Measurements from ENCODE around the gene IFFO2.
A peak's percentile ranks its signal among the peaks of the same experiment; 100 is the strongest.
"Not testable (repeated sequence)": the region's sequence is repeated elsewhere in the genome, so short reads cannot be mapped to it uniquely, and the experiment has no call there.

Gene IFFO2

DNA sequence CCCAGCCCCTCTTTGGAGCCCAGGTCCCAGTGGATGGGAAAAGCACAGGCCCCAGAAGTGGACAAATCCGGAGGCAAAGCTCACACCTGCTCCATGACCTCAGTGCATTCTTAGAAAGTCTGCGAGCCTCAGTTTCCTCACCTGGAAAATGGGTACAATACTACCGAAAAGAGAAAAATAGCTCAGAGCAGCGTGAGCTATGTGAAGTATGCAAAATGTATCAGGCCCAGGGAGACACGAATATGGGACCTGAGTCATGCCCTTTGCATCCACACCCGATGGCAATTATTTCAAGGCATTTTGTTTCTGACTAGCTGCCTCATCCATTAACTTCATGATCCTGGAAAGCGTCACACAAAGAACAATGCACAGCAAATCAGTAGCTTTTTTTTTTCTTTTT lies 63.4 kb downstream of the IFFO2 start:
- no peak for DNase-seq (ENCODE audit: low spot score)

DNA sequence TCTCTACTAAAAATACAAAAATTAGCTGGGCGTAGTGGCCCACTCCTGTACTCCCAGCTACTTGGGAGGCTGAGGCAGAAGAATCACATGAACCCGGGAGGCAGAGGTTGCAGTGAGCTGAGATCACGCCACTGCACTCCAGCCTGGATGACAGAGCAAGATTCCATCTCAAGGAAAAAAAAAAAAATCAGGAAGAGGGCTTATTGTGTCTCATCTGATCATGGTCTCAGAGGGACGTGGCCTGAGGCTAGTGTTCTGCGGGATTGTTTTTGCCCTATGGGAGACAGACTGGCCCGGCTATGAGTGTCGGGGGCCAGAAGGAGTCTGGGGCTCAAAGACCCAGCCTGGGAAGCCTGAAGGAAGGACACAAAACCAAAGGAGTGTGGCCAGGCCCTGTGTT lies 64.6 kb downstream of the IFFO2 start:
- DNase-seq (ENCODE audit: low spot score): not testable (repeated sequence)

DNA sequence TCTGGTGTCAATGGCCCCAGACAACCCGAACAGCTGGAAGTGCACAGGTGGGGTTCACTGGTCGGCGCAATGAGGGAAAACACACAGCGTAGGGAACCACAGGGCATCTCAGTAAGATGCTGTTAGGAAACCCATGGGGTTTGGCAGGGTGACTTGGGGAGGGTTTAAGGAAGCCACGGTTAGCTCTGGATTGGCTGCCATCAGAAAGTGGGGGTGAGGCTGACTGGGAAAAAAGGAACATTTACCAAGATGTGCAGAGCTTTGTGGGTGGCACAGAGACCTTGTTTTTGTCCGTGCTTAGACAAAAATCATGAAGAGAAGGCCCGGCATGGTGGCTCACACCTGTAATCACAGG lies 65.1 kb downstream of the IFFO2 start:
- DNase-seq (ENCODE audit: low spot score): no peak

DNA sequence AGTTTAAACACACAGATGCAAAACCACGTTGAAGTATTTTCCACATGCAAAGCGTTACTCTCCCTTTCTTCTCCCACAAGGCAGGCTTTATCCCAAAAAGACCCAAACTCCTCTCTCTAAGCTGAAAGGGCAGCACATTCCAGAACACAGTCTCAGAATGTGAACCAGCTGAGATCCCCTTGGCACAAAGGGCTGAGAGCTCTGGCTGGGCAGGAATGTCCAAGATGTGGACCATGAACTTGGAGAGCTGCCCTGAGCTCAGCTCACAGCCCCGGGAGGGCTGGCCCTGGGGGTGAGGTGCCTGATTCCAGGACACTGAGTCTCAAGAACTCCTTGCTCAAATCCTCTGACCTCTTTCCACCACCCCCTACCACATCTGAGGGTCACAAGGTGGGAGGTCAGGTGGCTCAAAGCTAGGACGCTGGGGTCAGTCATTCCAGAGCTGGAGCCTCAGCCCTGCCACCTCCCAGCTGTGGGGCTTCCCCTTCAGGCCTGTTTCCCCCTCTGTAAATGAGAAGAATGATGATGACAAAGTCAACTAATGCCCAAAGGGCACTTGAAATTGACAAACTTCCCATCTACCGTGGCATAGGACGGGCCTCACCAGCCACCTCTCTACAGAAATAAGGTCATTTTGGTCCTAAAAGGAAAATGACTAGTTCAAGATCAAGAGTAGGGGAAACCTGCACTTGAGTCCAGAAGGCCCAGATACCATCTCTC lies 65.6 kb downstream of the IFFO2 start:
- DNase-seq (ENCODE audit: low spot score): no peak

DNA sequence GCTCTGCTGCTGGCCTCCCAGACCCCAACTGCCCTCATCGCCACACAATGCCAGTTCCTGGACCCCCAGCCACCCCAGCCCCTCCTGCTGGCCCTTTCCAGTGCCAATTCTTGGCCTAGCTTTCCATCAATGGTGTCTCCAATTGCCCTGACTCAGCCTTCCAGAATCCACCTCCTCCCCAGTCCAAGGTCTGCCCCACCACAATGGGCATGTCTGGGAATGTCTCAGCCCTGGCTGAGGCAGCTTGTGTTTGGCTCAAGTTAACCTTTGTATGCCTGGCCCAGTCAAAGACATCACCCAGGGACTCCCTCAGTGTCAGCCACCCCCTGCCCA lies 70.5 kb downstream of the IFFO2 start:
- DNase-seq (ENCODE audit: low spot score): no peak

DNA sequence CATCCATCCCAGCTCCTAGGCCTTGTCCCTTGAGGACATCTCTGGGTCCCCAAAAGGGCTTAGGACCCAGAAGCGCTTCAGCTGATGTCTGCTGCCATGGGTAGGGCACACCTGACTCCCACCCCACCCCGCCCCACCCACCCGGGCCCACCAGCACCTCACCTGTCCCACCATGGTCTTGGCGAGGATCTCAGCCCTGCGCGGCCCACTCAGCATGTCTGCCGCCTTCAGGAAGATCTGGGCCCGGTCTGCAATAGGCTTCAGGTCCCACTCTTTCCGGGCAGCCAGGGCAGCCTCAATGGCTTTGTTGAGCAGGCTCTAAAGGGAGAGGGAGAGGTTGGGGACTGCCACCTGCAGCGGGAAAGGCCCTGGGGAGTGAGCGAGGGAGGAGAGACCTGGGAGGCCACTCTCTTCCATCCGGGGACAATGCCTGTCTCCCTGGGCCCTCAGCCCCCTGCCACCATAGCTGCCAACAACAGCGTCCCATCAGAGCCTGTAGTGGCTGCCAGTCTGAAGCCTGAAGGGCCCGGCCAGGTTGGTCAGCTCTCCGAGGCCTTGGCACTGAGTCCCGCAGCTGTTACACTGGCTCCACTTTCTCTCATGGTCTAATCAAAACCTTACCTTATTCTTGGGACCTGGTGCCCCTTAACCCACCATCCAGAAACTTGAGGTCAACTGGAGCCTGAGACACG lies 71.0 kb downstream of the IFFO2 start:
- no peak for DNase-seq (ENCODE audit: low spot score)

DNA sequence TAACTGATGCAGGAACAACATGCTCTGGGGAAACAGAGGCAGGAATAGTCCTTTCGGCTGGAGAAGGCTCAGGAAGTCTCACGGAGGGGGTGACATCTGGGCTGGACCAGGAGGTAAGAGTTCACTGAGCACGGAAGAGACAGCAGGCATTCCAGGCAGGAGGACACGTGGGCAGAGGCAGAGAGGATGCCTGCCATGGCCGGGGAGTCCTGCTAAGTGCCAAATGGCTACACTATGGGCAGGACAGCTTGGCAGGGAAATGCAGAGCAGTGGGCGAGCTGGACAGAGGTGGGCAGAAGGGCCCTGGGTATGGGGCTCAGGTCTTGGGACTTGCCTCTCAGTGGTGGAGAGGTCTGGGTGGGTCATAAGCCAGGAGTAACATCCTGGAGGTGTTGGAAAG lies 71.7 kb downstream of the IFFO2 start:
- DNase-seq (ENCODE audit: low spot score): no peak

DNA sequence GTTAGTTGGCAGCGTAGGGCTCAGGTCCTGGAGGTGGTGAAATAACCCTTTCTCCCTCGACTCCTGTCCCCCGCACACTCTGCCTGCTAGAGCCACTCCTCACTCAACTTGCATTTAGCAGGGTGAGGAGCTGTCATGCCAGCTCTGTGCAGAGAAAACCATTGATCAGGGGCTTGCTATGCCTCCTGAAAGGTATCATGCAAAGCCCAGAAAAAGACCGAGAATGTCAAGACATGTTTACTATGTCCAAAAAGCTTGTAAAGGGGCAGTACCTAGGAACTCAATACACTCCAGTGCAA lies 72.1 kb downstream of the IFFO2 start:
- no peak for DNase-seq (ENCODE audit: low spot score)

DNA sequence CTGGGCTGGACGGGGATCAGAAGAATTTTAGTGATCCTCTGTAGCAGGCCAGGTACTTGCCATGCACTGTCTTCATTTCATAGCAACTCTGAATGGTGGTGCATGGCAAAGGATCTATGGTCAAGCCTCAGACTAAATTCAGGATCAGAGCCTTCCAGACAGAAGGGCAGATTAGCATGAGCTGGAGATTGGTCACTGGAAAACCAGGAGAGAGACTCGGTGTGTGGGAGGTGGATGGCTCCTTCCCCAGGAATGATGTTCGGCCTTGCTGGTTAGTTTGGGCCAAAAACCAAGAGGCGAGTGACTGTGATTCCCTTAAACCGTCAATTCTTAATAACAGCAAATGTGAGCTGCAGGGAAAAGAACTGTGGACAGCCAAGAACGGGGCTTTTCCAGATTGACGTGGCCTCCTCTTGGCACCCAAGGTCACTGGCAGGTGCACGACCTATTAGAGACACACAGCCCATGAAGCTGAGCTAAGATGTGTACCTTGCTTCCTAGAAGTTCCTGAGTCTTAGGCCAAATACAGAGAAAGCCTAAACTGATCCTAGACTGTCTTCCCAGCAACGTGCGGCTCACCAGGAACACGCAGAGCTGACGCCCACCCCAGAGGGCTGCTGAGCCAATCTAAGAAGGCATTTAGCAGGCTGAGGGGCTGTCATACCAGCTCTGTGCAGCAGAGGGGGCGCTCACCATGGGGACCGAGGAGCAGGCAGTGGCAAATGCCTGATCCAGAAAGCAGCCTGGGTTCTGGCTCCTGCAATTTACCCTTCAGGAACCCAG lies 72.6 kb downstream of the IFFO2 start:
- DNase-seq (ENCODE audit: low spot score): peak; percentile 36

DNA sequence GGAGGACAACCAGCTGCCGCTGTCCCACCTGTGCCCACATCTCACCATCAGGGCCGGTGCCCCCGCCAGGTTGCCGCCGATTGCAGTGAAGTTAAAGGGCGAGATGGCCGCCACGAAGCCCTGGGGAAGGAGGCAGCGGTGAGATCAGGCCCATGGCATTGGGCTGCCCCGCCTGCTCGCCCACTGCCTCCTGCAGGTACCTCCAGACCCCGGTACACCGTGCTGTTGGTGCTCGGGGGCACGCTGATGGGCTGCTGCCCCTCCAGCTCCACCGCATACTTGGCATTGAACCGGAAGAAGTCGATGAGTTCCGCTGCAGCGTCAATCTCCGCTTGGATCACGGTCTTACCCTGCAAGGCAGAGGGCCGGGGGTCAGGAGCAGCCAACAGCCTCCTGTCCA lies 73.4 kb downstream of the IFFO2 start:
- DNase-seq (ENCODE audit: low spot score): no peak

DNA sequence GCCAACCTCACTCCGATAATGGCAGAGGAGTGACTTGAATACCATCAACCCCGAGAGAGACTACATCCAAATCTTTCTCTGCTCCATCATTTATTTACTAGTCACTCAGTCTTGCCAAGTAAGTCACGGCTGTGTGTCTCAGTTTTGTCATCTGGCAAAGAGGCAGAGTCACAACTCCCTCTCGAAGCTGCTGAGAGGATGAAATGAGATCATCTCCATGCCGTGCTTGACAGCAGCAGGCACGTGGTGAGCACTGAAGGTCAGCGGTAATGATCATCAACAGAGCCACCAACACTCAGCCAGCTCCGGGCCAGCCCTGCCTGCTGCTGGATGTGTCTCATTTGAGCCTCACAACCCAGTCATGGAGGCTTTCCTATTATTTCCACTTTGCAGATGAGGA lies 74.0 kb downstream of the IFFO2 start:
- DNase-seq (ENCODE audit: low spot score): no peak

DNA sequence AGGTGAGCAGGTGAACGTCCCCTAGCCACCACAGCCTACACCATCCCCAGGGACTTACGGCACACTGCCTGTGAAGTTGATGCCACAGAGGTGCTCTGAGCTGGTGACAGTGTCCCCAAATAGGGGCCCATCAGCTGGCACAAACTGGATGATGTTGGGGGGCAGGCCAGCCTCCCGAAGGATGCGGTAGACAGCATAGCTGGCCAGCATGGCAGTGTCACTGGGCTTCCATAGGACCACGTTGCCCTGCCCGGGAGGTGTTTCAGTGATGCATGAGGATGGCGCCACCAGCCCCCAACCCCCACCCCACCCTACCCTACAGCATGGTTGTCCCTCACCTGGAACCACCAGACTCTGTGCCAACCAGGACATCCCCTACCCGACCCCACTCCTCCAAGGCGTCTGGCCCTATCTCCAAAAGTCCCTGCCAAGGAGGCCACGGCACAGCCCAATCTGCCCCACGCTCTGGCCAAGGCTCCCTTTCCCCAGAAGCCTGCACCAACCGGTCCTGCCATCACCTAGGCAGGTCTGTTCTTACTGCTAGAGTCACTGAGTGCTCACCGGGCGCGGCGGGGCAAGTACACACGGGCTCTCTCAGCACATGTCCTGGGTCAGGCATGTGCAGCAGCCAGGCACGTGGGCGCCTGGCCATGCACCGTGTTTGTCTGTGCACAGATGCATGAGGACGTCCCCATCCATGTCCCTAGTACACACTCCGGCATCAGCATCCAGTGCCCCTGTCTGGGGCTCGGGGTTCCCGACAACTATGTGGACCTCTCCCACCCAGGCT lies 74.6 kb downstream of the IFFO2 start:
- DNase-seq (ENCODE audit: low spot score): no peak

DNA sequence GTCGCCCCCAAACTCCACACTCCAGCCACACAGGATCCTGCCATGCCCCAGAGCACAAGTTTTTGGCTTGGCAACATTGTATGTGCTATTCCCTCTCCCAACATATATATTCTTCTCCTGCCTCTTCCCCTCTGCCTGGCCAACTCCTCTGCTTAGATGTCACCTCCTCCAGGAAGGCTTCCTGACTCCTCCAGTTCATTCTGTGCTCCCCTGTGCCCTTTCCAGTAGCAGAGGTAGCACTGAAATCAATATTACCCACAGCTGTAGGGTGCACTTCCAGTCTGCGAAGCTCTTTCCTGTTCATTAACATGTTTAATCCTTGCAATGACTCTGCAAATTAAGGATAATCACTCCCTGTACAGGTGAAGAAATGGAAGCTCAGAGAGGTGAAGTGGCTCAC lies 75.3 kb downstream of the IFFO2 start:
- DNase-seq (ENCODE audit: low spot score): no peak

DNA sequence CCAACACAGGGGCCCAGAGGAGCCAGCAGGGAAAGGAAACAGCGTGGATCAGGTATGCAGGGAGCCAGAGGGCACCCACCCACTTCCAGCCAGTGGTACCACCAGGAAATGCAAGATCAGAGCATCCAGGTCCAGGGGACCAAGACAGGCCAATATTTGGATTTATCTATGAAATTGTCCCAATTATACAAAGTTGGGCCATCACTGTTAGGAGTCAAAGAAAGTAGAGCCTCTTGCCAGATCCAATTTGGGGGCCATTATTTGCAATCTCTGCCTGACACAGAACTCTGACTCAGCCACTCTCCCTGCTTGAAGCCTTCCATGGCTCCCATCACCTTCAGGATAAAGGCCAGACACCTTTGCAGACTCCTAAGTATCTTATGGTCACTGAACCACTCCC lies 75.9 kb downstream of the IFFO2 start:
- DNase-seq (ENCODE audit: low spot score): no peak

DNA sequence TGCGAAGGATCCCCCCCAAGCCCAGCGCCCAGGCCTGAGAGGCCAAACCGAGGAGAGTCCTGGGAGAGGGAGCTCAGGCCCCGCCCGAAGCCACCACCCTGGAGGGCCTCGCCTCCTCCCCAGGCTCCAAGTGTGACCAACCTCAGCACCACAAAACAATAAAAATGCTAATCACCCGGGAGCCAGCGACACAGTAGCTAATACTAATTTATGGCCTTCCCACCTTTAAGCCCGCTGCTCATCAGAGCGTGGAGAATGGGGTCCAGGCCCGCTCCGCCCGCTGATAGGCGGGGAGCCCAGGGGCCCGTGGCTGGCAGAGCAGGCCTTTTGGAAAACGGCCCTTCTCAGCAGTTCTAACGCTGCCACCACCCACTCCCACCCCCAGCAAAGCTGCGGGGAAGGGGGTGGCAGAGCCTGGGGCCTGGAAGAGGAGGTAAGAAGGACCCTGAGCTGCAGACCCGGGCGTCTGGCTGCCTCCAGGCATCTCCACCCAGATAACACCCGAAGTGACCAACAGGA lies 76.6 kb downstream of the IFFO2 start:
- no peak for DNase-seq (ENCODE audit: low spot score)

DNA sequence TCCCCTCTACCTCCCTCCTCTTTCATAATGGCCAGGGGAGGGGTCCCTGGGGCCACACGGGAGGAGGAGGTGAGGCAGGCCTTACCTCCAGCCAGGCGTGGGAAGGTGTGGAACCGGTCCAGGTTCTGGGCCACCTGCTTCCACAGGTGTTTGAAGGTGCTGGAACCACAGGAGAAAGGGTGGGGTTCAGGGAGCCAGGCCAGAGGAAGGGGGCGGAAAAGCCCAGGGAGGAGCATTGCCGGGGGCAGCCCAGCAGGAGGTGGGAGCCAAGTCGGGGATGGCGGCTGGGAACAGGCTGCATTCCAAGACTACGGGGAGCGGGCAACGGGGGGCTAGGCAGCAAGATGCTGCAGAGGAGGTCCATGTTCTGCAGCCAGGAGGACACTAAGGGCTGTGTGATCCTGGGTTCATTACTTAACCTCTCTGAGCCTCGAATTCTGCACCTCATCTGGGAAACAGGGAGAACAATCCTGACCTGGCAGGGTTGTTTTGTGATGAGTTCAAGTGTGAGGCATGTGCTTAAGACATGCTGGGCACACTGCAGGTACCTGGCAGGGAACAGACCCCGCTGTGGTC lies 77.2 kb downstream of the IFFO2 start:
- DNase-seq (ENCODE audit: low spot score): no peak

DNA sequence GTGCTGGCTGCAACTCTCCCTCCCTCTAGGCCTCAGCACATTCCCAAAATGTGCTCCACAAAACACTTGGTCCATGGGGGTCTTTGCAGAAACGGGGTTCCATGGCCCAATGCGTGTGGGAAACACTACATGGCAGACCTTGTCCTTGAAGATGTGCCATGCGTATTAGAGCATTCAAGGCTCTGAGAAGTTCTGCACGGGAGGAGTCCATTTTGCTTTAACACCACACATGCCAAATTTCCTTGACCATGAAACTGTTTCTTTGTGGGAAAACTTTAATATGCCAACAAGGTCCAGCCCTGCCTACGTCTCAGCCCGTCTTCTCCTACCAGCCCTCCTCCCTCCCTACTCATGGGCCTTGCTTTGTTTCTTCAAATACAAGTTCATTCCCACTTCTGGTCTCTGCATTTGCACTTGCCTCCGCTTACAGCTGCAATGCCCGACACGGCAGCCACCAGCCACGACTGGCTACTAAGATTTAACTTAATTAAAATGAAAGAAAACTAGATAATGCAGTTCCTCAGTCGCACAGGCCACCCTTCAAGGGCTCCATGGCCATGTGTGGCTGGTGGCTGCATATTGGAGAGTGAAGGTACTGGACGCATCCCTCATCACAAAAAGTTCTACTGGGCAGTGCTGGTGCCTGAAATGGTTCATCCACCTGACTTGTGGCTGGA lies 77.8 kb downstream of the IFFO2 start:
- no peak for DNase-seq (ENCODE audit: low spot score)

DNA sequence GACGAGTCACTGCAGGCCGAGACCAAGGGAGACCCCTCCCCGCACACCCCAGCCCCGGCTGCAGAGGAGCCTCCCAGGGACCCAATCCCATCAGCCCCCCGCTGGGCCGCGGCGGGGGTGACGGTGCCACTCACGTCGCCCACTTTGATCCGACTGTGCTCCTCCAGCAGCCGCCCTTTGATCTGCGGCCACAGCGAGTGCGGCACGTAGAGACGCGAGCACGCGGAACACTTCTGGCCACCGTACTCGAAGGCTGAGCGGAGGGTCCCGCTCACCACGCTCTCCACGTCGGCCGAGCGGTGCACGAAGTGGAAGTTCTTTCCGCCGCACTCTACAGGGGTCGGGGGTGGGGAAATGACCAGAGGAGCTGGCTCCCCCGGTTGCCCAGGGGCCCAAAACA lies 79.2 kb downstream of the IFFO2 start:
- no peak for DNase-seq (ENCODE audit: low spot score)

DNA sequence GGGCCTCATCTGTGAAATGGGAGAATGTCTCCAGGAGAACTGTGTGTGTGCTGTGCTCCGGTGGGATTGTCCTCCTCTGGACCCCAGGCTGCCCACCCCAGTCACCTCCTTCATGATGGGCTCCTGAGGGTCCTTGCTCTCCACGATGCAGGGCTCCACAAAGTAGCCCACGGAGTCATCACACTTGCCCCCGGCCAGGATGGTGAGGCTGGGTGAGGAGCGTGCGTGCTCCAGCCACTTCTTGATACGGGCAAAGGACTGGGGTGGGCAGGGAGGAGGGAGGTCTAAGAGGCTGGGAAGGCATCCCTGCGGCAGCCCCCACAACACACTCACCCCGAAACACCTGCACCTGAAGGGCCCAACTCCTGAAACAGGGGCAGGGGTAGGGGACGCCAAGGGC lies 80.3 kb downstream of the IFFO2 start:
- no peak for DNase-seq (ENCODE audit: low spot score)

DNA sequence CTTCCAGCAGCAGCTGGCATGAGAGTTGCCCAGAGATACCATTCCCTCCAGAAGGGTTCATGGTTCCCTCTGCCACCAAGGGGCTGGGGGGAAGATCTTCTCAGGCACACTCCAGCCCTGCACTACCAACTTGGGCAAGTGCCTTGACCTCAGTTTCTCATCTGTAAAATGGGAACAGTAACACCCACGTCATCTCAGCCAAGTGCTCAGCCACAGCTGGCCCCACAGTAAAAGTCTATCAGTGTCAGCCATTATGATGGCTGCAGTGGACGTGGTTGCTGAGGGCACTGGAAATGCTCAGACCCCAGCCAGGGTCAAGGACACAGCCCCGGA lies 80.7 kb downstream of the IFFO2 start:
- DNase-seq (ENCODE audit: low spot score): no peak

DNA sequence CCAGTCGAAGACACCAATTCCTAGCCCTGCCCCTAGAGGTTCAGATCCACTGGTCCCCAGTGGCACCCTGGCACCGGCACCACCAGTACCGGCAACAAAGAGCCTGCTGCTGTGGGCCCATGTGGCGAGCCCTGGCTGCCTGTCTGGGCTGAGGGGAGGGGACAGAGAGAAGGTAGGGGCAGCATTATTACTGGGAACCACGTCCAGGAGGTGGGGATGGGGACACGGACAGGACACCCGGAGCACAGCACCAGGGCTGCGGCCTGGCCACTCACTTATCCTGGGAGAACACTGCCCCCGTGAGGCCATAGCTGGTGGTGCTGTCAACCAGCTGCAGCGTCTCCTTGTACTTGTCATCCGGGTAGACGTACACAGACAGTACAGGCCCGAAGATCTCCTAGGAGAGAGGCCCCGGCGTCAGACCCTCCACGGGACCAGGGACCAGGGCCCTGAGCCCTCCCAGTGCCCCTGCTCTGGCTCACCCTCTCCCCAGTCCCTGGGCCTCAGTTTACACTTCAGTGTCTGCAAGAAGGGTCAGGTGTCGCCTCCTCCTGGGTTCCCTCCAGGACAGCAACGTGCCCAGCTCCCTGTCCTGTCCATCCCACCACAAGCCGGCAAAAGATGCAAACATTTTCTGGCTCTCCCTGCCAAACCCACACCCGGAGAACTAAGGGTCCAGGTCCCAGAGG lies 81.2 kb downstream of the IFFO2 start:
- DNase-seq (ENCODE audit: low spot score): peak; percentile 72

Data from COLO829 (cell line).